Activated CD8-positive, alpha-beta memory T cell treated with anti-CD3 and anti-CD28 coated beads for 4 hours (primary cell): ENCODE measurements around the gene TST.

ENCODE experiments used
- DNase-seq, 2 donors: peaks; one replicate each; pipeline ENCODE4 v3.0.0-alpha.2; 2020; ENCODE audit warnings: low read depth in 2 of 2

Gene TST

DNA sequence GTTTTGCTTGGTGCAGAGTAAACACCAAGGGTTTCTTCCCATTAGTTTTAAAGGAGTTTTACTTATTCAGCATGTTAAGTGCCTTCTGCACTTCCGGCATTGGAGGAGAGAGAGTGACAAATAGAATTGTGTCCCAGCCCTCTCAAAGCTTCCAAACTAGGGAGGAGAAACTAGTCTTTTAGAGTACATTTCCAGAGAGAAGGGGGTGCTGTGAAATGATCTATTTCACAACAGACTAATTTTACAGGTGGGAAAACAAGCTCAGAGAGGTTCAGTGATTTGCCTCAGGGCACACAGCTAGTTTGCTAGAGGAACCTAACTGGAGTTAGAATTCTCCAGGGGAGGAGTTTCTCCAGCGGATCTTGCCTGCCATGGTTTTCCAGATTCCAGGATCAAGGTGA is 12.9 kb upstream of the TST start:
- no peak for DNase-seq

DNA sequence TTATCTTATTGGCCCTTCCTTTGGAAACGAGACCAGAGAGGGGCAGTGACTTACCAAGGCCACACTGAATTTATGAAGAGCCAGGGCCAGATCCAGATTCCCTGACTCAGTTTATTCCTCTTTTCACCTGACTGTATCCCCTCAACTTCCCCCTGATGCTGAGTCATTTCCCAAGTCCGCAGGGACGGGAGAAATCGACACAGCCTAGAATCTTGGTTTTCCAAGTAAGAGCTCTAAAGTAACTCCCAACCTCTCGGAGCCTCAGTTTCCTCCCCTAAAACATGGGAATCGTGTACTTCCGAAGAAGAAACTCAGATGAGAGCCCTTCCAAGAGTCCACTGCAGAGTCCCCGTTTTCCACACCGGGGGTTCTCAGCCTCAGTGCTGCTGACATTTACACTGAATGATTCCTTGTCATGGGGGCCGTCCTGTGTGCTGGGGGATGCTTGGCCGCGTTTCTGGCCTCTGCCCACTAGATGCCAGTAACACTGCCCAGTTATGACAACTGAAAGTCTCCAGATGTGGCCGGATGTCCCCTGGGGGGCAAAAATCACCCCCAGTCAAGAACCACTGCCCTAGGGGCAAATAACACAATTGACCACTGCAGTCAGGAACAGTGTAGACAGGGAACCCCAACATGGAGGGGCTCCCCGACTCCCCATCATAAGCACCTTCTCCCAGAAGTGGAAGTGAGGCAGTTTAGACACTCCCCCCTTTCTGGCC is 11.5 kb upstream of the TST start:
- DNase-seq = no peak

DNA sequence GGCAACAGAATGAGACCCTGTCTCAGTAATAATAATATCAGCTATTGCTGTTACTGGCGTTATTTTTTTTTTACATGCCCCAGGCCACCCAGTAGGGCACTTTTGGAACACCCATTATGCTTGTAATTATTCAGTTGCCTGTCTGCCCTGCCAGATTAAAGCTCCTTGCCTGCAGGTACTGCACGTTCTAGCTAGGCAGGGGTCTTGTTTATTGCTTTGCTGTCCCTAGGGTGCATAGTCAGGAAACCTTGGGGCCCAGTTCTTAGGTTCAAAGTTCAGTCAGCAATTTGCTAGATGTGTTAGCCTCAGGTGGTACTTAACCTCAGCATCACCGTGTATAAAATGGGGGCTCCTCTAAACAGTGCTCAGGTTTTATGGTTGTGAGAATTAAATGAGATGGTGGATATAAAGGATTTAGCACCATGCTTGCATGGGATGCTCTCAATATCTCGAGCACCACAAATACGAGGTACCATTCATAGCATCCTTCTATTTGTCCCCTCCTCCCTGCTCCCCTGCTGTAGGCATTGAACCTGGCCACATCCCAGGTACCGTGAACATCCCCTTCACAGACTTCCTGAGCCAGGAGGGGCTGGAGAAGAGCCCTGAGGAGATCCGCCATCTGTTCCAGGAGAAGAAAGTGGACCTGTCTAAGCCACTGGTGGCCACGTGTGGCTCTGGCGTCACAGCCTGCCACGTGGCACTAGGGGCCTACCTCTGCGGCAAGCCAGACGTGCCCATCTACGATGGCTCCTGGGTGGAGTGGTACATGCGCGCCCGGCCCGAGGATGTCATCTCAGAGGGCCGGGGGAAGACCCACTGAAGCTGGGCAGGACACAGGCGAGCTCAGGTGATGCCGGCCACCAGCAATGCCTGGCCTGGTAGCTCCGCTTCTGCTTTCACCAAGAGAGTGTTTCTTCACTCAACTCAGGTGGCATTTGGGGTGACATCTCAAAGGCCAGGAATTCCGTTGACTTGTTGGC is 9.7 kb upstream of the TST start:
- DNase-seq = no peak

DNA sequence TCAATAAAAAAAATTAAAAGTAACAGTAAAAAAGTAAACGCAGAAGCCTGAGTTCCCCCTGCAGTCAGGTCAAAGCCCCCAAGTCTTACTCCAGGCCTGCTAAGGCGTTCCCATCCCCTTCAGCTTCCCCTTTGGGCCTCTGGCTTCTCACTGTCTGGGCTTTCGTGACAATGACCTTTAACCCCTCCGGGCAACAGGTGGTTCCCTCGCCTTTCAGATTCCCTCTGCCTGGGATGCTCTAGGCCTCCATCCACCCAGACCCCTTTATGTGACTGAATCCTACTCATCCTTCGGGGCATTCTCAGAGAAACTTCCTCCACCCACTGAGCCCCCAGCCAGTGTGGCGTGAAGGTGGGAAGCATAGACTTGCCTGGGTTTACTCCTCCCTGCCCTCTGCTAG is 8.3 kb upstream of the TST start:
- DNase-seq = no peak

DNA sequence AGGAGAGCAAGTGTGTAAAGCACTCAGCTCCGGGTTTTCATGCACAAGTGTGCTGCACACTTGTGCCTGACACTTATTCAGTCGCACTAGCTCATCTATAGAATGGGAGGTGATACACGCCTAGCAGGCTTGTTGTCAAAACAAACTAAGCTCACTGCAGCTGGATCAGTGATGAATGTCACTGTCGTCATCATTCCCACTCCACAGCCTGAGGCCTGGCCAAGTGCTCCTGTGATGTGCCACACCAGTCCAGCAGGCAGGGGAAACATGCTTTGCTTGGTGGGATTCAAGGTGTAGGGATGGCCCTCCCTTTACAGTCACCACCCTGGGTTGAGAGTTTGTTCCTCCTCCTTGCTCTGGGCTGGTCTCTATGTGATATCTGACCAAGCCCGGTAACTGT is 7.1 kb upstream of the TST start:
- no peak for DNase-seq

DNA sequence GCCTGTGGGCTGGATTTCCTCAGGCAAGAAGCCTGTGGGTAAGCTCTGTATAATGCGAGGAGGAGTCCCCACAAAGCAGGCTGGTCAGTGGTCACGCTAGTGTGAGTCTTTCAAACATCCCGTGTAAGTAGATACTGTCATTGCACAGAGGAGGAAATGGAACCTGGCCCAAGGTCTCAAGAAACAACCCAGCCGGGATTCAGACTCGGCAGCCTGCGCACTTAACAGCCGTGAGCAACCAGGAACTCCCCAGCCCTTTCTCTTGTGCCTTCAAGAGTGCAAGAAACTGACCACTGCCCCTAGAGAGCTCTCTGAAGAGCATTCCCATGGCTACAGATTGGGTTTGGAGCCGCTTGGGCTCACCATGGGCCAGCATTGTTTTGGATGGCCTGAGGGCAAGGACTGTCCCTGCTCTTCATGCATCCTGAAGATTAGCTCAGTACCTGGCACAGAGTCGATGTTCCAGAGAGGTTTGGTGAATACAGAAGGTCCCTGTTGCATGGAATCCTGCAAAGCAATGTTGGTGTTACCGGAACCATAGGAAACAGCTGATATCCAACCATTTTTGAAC is 6.3 kb upstream of the TST start:
- no peak for DNase-seq

DNA sequence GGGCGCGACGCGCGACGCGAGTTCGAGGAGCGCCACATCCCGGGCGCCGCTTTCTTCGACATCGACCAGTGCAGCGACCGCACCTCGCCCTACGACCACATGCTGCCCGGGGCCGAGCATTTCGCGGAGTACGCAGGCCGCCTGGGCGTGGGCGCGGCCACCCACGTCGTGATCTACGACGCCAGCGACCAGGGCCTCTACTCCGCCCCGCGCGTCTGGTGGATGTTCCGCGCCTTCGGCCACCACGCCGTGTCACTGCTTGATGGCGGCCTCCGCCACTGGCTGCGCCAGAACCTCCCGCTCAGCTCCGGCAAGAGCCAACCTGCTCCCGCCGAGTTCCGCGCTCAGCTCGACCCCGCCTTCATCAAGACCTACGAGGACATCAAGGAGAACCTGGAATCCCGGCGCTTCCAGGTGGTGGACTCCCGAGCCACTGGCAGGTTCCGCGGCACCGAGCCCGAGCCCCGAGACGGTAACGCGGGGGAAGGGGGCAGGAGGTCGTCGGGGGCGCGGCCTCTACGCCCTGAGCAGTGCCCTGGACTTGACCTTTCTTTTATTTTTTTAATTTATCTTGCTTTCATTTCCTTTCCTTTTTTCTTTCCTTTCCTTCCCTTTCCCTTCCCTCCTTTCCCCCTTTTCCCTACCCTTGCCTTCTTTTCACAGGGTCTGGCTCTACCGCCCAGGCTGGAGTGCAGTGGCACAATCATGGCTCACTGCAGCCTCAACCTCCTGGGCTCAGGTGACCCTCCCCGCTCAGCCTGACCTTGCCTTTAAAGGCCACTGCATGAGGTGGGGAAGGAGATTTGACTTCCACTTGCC is 5.3 kb upstream of the TST start:
- DNase-seq = no peak

DNA sequence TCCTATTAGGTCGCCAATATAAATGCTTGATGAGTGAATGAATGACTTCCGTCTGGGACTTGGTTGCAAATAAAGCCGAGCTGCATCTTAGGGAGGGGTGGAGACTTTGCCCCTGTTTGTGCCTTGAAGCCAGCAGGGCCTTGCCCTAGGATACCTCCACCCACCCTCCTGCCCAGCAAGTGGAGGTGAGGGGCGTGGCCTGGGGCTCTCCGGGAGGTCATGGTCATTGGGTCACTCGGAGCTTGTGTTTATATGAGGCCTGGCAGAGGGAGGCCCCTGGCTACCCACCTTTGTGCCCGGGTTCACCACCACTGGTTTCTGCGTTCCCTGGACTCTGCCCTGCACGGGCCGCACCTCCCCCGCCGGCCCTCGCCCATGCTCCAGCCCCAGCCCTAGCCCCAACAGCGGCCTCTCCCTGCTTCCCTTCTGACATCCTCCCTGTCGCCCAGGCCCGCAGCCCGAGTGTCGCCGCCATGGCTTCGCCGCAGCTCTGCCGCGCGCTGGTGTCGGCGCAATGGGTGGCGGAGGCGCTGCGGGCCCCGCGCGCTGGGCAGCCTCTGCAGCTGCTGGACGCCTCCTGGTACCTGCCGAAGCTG is 4.6 kb upstream of the TST start:
- DNase-seq = no peak

DNA sequence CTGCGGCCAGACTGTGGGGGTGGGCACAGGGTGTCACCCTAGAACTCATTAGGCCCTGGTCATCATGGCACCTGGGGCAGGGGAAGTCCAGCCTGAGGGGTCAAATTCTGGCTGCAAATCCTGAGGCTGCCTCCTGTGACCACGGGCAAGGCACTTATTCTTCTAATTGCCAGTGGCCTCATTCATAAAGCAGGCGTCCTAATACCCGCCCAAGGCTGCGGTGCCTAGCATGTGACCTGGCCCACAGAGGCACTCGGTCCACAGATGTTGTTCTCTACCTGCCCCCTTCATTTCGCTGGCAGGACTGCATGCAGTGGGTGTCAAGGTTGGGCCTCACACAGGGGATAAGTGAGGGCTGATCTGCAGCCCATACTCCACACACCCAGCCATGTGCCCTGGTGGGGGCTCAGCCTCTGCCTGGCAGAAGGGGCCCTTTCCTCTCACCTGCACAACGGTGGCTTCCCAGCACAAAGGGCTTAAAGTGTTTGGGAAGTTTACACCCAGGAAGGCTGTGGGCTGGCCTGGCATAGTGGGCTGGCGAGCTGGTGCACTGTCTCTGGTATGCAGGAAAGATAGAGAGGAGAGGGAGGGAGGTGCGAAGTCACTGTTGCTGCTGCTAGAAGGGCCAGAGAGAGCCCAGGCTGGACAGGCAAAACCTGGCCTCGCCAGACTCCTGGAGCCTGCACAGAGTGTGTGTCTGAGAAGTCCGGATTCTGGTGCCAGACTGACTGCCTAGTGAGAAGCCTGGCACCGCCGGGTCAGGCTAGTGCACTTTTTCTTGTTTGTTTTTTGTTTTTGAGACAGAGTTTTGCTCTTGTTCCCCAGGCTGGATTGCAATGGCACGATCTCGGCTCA is 3.5 kb upstream of the TST start:
- no peak for DNase-seq

DNA sequence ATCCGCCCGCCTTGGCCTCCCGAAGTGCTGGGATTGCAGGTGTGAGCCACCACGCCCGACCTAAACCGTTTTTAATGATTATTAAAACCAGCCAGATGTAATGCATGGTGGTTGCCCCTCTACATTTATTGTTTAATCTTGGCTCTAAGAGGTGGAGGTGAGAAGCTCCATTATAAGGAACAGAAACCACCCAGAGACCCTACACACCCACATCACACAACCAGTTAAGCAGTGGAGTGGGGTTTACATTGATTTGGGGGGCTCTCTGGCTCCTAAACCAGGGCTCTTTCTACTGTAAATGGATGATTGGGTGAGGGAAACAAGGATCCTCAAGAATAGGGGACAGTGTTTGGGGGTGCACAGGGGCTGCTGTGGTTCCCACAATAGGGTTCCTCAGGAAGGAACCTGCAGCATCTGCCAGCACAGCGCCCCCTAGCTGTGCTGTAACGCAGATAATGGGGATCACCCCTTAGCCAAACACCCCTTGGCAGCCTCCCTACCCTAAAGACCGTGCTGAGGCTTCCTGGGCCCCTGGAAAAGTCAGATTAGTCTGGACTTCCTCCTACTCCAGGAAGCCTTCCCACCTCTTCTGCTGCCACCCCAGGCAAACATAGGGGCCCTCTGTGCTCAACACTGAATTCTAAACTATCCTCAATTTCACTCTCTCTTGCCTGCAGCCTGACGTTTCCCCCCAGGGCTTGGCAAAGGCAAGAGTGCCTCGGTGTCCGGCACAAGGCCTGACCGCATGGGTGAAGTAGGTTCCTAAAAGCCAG is 2.6 kb upstream of the TST start:
- DNase-seq = peak in 1 of 2 donors; percentile 16

DNA sequence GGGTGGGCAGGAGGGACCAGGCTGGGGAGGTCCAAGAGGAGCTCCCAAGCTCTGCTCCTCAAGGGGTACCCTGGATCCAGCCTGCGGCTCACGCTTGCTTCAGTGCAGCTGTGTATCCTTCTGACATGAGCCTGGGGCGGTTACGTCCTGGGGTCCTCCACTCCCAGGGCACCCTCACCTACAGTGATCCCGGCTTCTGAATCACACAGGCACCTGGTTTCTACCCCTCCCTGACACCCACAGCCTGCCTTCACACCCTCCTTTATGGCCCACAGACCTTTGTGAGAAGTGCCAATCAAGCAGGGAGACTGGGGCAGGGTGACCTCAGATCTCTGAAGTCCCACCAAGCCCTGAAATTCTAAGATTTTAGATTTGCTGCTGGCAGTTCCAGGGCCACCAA is 1.8 kb upstream of the TST start:
- no peak for DNase-seq

DNA sequence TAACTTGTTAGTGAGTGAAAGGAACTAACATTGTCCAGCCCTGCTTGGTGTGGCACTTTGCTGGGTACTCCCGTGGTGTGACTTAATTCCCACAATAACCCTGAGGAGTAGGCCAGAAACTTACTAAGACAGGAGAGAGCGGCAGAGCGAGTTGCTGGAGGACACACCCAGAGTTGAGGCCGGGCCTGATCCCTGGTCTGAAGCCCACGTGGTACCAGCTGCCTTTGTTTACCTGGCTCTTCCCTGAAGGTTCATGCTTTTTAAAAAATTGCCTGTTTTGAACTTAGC is 889 bp upstream of the TST start:
- no peak for DNase-seq

DNA sequence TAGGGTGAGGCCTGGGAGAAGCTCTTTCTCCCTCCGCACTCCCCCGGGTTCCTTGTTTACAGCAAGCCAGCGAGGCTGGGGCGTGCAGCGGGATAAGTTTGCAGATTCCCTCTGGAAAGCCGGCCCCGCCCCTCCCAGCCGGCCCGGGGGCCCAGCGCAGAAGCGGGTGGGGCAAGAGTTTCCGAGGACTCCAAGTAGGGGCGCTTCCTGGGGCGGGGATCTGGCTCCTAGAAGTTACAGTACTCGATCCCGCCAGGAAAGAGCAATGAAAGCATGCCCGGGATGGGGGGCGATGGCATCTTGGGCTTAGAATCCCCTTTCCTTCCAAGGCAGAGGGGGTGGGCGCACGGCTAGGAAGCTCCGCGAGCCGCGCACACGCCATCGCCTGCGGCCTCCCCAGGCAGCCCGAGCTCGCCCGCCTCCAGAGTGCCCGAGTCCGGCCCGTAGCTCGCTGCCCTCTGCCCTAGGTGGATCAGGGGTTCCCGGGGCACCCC is 385 bp downstream of the TST start:
- DNase-seq = no peak

DNA sequence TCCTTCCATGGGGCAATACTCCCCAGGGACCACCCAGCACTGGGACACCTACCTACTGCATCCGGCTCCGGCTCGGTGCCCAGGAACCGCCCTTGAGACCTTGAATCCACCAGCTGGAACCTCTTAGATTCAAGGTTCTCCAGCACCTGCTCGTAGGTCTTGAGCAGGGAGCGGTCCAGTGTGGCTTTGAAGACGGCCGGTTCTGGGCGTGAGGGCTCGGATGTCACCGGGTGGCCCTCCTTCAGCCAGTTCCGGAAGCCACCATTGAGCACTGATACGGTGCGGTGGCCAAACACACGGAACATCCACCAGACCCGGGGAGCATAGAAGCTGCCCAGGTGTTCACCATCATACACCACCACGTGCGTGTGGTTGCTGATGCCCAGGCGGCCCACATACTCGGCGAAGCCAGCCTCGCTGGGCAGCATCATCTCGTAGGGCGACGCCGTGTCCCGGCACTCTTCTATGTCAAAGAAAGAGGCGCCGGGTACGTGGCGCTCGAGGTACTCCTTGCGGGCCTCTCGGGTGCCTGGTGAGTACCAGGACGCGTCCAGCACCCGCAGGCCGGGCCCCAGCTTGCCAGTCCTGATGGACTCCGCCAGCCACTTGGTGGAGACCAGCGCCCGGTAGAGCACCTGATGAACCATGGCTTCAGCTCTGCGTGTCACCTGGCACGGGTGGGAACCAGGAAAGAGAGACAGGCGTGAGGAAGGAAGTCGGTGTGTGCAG is 997 bp downstream of the TST start:
- DNase-seq = no peak

DNA sequence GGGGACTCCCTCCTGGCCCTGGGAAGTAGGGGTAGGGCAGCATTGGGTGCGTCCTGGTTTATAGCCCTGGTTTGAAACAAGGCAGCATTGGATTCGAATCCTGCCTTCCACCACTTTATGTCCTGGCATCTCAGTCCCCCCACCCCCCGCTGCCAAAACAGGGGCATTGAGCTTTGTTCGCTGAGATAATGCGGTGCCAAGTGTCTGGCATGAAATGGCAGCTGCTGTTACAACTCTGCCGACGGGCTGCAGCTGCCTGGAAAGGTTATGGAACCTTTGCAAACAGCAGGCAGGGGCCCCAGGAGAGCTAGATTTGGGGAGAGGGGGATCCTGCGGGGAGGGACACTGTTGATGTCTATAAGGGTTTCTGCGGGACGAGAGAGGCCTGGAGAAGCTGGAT is 1.9 kb downstream of the TST start:
- DNase-seq = no peak

DNA sequence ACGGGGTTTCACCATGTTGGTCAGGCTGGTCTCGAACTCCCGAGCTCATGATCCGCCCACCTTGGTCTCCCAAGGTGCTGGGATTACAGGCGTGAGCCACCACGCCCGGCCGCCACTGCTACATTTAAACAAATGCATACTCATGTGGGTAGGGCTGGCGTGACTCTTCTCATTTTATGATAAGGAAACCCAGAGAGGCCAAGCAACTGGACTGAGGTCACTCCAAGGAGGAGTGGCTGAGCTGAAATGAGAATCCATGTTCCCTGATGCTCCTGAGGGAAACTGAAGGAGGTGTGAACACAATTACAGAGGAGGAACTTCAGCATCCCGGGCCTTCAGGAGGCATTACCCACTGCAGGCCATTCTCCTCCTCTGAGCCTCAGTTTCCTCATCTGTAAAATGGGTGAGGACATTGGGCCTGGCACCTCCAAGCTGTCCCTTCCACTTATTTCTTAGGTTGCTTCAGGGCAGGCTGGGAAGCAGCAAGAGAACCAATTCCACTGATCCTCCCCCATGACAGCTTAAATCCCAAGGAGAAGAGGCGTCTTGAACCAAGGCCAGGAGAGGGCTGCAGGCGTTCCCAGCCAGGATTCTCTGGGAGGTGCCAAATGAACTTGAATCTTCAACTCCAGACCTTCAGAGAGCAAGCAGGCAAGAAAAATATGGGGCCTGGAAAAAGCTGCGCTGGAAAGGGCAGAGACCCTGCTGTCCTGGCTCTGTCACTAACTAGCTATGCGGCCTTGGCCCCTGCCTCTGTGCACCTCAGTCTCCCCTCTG is 2.9 kb downstream of the TST start:
- no peak for DNase-seq

DNA sequence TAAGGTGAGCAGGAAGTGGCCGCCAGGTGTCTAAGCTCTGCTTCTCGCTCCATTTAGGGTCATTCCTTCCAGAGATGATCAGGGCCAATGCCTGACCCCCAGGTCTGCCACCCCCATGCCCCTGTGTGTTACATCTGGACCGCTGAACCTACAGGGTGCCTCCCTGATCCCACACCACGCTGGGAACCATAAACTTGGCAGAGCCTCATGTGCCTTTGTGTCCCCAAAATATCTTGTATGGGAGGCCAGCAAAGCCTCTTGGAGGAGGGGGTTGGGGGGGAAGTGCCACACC is 3.7 kb downstream of the TST start:
- DNase-seq = no peak

DNA sequence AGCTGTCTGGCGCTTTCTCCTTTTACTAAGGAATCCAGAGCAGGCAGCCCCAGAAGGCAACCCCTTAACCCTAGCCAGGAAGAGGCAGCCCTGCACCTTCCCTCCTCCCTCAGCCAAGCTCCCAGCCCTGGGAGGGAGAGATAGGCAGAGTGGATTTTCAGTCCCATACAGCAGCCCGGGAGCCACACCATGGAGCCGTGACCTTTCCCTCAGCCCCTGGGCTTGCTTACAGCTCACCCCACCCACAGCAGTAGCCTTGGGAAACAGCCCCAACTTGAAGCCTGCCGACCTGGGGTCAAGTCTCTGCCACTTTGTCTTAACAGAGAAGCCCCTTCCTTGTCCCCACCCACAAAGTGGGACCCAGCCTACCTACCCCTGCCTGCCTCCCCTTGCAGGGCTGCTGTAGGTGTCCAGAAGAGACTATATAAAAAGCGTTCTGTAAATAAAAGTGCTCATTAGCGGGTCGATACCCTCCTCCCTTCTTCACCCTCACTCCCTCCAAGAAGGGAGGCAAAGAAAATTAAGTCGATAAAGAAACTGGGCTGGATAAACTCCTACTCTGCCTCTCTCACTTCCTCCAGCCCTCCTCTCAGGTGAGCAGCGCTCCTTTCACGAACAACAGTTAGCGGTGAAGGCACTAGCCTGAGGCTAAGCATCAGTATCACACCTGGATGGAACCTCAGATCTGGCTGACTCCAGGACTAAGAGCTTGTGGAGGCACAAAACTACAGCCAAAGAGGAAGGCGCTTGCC is 4.2 kb downstream of the TST start:
- DNase-seq = no peak
